GM12872 (cell line): Measurements from ENCODE around the gene CCDC9B.

Source experiments
- TF ChIP-seq, protein P1 (sequence below): IDR thresholded peaks from 3 replicates; pipeline ENCODE4 v1.5.1; 2011; ENCODE audit warnings: low read depth, mild to moderate bottlenecking, low read length, moderate library complexity; ENCODE audit not compliant: insufficient read depth

The CCDC9B gene

DNA sequence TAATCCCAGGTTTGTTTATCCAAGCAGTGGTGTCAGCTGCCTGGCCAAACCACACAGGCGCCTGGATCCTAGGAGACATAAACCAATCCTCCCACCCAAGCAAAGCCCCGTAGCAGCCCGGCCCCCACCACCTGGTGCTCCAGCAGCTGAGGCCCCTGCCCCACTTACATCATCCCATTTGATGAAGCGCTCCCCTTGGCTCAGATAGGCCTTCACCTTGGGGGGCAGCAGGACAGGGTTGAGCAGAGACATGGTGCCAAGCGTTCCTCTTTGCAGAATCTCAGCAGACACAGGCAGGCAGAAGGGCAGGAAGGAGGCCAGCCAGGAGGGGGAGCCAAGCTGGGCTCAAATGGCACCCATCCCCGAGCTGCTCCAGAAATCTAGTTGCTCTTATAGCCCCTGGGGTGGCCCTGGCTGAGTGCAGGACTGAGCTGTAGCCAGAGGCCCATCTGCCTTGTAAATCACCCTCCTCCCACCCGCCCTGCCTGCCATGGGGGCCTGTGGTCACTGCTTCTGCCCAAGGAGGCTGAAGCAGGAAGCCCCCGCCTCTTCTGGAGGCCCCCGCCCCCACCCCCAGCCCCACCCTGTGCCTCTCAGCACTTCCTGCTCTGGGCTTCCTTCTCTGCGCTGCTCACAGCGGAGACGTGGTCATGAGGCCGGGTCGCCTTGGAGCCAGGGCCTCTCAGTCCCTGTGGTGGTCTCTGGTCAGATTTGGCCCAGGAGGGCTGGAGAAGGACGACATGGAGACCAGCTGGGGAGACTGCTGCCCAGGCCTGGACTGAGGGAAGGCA is 33.1 kb downstream of the CCDC9B start, which contains the start of gene PLCB2:
Gene PLCB2, minus strand, starts transcription at position 515 of the 791 bp plus-strand sequence. Its CDS starts 263 bp downstream, at position 252.
- TF ChIP-seq, protein P1, sequence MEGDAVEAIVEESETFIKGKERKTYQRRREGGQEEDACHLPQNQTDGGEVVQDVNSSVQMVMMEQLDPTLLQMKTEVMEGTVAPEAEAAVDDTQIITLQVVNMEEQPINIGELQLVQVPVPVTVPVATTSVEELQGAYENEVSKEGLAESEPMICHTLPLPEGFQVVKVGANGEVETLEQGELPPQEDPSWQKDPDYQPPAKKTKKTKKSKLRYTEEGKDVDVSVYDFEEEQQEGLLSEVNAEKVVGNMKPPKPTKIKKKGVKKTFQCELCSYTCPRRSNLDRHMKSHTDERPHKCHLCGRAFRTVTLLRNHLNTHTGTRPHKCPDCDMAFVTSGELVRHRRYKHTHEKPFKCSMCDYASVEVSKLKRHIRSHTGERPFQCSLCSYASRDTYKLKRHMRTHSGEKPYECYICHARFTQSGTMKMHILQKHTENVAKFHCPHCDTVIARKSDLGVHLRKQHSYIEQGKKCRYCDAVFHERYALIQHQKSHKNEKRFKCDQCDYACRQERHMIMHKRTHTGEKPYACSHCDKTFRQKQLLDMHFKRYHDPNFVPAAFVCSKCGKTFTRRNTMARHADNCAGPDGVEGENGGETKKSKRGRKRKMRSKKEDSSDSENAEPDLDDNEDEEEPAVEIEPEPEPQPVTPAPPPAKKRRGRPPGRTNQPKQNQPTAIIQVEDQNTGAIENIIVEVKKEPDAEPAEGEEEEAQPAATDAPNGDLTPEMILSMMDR: peak; percentile 75

DNA sequence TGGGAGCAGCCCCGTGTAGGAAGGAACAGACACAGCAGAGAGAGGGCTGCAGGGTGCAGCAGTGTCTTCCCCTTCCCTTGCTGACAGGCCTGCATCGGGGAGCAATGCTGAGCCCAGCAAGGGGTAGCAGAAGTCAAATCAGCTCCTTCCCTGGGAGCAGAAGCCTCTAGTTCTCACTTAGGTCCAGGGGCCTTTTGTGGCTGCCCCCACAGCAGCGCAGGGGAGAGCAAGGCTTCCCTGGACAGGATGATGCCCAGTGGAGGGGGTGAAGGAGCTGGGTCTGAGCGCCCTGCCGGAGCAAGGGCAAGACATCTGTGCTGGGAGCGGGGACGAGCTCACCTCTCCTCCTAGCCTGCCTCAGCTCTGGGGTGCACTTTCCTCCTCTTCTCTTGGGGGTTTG is 33.8 kb downstream of the CCDC9B start:
- TF ChIP-seq, protein P1: no peak

DNA sequence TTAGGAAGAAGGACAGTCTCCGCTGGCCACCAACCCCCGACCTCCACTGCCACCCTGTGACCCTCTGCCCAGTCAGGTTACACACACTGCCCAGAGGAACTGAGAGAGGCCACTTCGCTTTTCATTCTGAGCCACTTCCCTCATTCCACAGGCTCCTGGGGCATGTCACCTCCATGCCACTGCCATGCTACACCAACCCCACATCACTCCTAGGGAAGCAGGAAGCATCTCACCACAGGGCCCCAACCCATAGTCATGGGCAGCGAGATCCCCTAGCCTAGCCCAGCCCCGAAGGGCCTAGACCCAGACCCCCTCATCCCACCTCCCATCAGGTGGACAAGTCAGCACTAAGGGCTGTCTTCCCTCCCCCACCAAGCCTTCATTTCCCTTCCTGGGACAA is 34.4 kb downstream of the CCDC9B start:
- TF ChIP-seq, protein P1: no peak

DNA sequence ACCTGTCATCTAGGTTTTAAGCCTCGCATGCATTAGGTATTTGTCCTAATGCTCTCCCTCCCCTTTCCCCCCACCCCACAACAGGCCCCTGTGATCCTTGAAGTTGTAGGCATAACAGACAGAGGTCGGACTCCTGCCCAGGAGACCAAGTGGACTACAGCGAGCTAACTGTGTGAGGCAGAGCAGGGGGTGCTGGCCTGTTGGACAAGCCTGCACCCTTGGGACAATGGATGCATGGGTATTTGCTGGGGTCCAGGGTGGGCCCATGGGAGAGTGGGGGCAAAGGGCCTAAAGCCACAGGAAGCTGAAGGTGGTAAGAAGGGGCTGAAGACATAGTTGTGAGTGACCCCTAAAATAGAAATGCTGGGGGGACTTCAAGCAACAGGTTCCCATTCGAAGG is 35.5 kb downstream of the CCDC9B start:
- TF ChIP-seq, protein P1: no peak

DNA sequence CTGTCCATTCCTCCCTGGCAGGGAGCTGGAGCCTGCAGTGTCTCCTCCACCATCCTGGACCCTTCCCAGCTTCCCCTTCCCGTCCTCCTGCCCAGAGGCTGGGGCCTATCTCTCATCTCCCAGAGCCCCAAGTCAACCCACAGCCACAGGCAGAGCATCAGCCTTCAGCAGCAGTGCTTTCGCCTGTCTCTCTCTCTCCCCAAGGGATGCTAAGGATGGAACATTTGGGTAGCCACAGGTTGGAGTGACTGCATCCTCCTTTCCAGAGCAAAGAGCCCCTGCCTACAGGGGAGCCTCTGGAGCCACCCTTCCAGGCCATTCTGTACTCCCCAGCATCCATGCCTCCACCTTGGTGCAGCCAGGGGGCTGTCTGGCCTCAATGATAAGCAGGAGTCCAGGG is 37.2 kb downstream of the CCDC9B start:
- TF ChIP-seq, protein P1: no peak

DNA sequence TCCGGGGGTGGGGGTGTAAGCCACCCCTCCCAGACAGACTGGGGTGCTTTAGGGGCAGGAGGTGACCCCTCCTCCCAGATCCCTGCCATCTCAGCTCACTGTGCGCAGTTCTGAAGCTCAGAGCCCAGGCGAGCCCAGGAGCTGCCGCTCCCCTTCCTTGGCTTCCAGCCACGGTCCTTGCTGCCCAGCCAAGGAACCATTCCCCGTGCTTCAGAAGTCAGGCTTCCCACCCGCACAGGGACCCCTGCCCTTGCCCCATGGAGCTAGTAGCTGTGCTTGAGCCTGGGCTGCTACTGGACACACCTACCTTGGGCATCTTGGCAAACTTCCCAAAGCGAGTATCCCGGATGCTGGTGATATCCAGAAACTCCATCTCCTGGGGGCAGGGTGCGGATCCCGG is 37.8 kb downstream of the CCDC9B start:
- TF ChIP-seq, protein P1: no peak

DNA sequence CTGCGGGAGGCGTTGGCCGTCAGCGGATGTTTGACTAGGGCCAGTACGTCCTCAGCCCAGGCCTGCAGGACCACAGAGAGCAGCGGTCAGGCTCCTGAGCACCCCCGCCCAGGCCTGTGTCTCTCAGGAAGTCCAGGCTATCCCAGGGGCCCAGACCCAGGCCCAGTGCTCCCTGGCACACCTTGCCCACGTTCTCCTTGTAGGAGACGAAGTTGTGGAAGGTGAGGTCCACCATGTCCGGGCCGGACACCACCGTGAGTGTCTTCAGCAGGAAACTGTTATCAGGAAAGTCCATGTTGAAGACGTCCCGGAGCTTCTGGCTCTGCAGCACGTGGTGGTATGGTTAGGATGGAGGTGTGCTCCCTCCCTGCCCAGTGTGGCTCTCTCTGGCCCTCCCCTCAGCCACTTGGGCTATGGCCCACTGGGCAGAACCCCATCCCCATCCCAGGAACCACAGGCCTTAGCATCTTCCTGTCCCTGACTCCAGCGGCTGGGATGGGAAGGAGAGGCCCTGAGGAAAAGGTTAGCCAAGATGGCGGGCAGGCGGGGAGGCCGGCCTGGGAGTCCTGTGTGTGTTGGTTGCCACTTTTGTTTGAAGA is 38.4 kb downstream of the CCDC9B start:
- TF ChIP-seq, protein P1: no peak
